H1 (cell line): ENCODE data around the gene HADHA. TPM values are rescaled to one million over a fixed set of nuclear protein-coding genes. Genes with fewer than 3 reads are reported as not detected.

Experiments
- CTCF ChIA-PET: fragments of 300-600 bp; sonication (Branson Sonifier 250); formaldehyde crosslinking; loops from one replicate; lab custom pipeline; 2021; ENCODE audit not compliant: partially characterized antibody; lab: Charles Lee
- POLR2A ChIA-PET: fragments of 300-600 bp; sonication (Branson Sonifier 250); formaldehyde crosslinking; loops from one replicate; lab custom pipeline; 2021; ENCODE audit warnings: inconsistent platforms; ENCODE audit not compliant: partially characterized antibody; lab: Charles Lee
- DNase-seq, 2 experiments: peaks; one replicate each; pipeline versions ENCODE4 v3.0.0 to v3.0.0-alpha.2; 2010 to 2022; ENCODE audit warnings: low spot score in 2 of 2, low read depth in 1 of 2, mixed read lengths in 1 of 2
- FAIRE-seq: peaks from 2 replicates; lab custom pipeline; 2011; peaks lifted over from hg19 to GRCh38; lab: Jason Lieb, UNC
- H2AFZ ChIP-seq: 2 replicates; pipeline ENCODE4 v1.8.1; 2012; ENCODE audit warnings: low read length, inconsistent platforms
- H2AK5ac ChIP-seq: 2 replicates; pipeline ENCODE4 v1.6.1; 2013; ENCODE audit warnings: low read depth, low read length
- H2BK120ac ChIP-seq: replicated peaks from 2 replicates; pipeline ENCODE3; 2013; ENCODE audit warnings: low read depth, low read length, inconsistent platforms
- H2BK12ac ChIP-seq: 2 replicates; pipeline ENCODE4 v1.6.1; 2013; ENCODE audit warnings: low read depth, low read length
- H2BK15ac ChIP-seq: 2 replicates; pipeline ENCODE4 v1.6.1; 2013; ENCODE audit warnings: low read length
- H2BK20ac ChIP-seq: 2 replicates; pipeline ENCODE4 v1.6.1; 2013; ENCODE audit warnings: low read length
- H2BK5ac ChIP-seq: 2 replicates; pipeline ENCODE4 v1.6.1; 2013; ENCODE audit warnings: low read depth, low read length
- H3K14ac ChIP-seq: 2 replicates; pipeline ENCODE4 v1.6.1; 2013; ENCODE audit warnings: inconsistent platforms; ENCODE audit not compliant: insufficient read length
- H3K18ac ChIP-seq: 2 replicates; pipeline ENCODE4 v1.6.1; 2013; ENCODE audit warnings: low read length; ENCODE audit errors: extremely low read depth
- H3K23ac ChIP-seq: 2 replicates; pipeline ENCODE4 v1.6.1; 2013; ENCODE audit warnings: inconsistent platforms; ENCODE audit not compliant: insufficient read length
- H3K23me2 ChIP-seq: 2 replicates; pipeline ENCODE4 v1.6.1; 2013; ENCODE audit warnings: low read depth, low read length
- H3K27ac ChIP-seq: 2 replicates; pipeline ENCODE4 v1.6.1; 2011; ENCODE audit warnings: low read depth, low read length, inconsistent platforms
- H3K27me3 ChIP-seq, 4 experiments: replicated peaks in 1 of 4; 1 replicate in 1 of 4; 2 replicates in 3 of 4; pipeline versions ENCODE4 v1.6.1 to v1.8.1; 2011 to 2013; ENCODE audit warnings: low read length in 3 of 4, mild to moderate bottlenecking in 3 of 4, inconsistent platforms in 2 of 4, mixed read lengths in 2 of 4, moderate library complexity in 1 of 4; ENCODE audit not compliant: control insufficient read depth in 3 of 4, insufficient read depth in 3 of 4; ENCODE audit errors: extremely low read depth in 1 of 4
- H3K36me3 ChIP-seq, 4 experiments: 2 replicates each; pipeline versions ENCODE4 v1.6.1 to v1.8.1; 2011 to 2013; ENCODE audit warnings: mild to moderate bottlenecking in 4 of 4, low read length in 3 of 4, moderate library complexity in 2 of 4, control low read depth in 1 of 4, inconsistent platforms in 1 of 4; ENCODE audit not compliant: insufficient read depth in 4 of 4, control insufficient read depth in 2 of 4
- H3K4ac ChIP-seq: replicated peaks from 2 replicates; pipeline ENCODE3; 2013; ENCODE audit warnings: low read length, low read depth, mixed read lengths, inconsistent platforms; ENCODE audit not compliant: insufficient read length
- H3K4me1 ChIP-seq, 4 experiments: replicated peaks in 1 of 4; 1 replicate in 1 of 4; 2 replicates in 3 of 4; pipeline versions ENCODE4 v1.6.1 to v1.8.1; 2011 to 2013; ENCODE audit warnings: low read length in 3 of 4, inconsistent platforms in 2 of 4, mixed read lengths in 1 of 4; ENCODE audit not compliant: insufficient read depth in 4 of 4, control insufficient read depth in 3 of 4
- H3K4me2 ChIP-seq, 2 experiments: 2 replicates each; pipeline versions ENCODE4 v1.6.1 to v1.8.1; 2011 to 2013; ENCODE audit warnings: low read depth in 2 of 2, low read length in 2 of 2, control low read depth in 1 of 2, inconsistent platforms in 1 of 2, mild to moderate bottlenecking in 1 of 2; ENCODE audit not compliant: insufficient read depth in 1 of 2
- H3K4me3 ChIP-seq, 4 experiments: fragments of 200-600, 300-600 bp in 1 of 4; sonication (generic), shearing (Covaris generic), sonication (Bioruptor Twin) in 1 of 4; 2 replicates each; pipeline versions ENCODE4 v1.5.1 to v1.8.1; 2011 to 2016; ENCODE audit warnings: low read length in 4 of 4, low read depth in 3 of 4, control low read depth in 2 of 4, inconsistent platforms in 2 of 4, mild to moderate bottlenecking in 2 of 4, mixed read lengths in 1 of 4, moderate library complexity in 1 of 4; ENCODE audit not compliant: insufficient read depth in 2 of 4; ENCODE audit errors: extremely low read depth in 1 of 4
- H3K56ac ChIP-seq: replicated peaks from 2 replicates; pipeline ENCODE3; 2013; ENCODE audit warnings: low read depth, mild to moderate bottlenecking, mixed read lengths, low read length, inconsistent platforms; ENCODE audit not compliant: insufficient read length
- H3K79me1 ChIP-seq: 2 replicates; pipeline ENCODE4 v1.6.1; 2013; ENCODE audit warnings: low read depth, low read length, control low read depth
- H3K79me2 ChIP-seq, 2 experiments: 2 replicates each; pipeline versions ENCODE4 v1.6.1 to v1.8.1; 2012 to 2013; ENCODE audit warnings: low read length in 2 of 2, mild to moderate bottlenecking in 2 of 2, inconsistent platforms in 1 of 2; ENCODE audit not compliant: insufficient read depth in 2 of 2, control insufficient read depth in 1 of 2
- H3K9ac ChIP-seq, 4 experiments: replicated peaks in 1 of 4; 1 replicate in 1 of 4; 2 replicates in 3 of 4; pipeline versions ENCODE4 v1.6.1 to v1.8.1; 2011 to 2013; ENCODE audit warnings: low read depth in 3 of 4, low read length in 3 of 4, control low read depth in 2 of 4, mild to moderate bottlenecking in 2 of 4, moderate library complexity in 2 of 4, inconsistent platforms in 1 of 4; ENCODE audit errors: extremely low read depth in 1 of 4
- H3K9me3 ChIP-seq, 2 experiments: 2 replicates each; pipeline versions ENCODE4 v1.6.1 to v1.8.1; 2012 to 2013; ENCODE audit warnings: mild to moderate bottlenecking in 2 of 2, moderate library complexity in 2 of 2, control low read depth in 1 of 2, inconsistent platforms in 1 of 2, low read depth in 1 of 2, low read length in 1 of 2, mixed read lengths in 1 of 2; ENCODE audit not compliant: insufficient read depth in 2 of 2
- H4K20me1 ChIP-seq, 2 experiments: replicated peaks in 1 of 2; 2 replicates each; pipeline versions ENCODE3 to v1.8.1; 2011 to 2013; ENCODE audit warnings: inconsistent platforms in 2 of 2, low read length in 2 of 2, mild to moderate bottlenecking in 1 of 2; ENCODE audit not compliant: insufficient read depth in 2 of 2, control insufficient read depth in 1 of 2
- H4K5ac ChIP-seq: 2 replicates; pipeline ENCODE4 v1.6.1; 2013; ENCODE audit warnings: low read length, low read depth, mixed read lengths, inconsistent platforms; ENCODE audit not compliant: insufficient read length
- H4K8ac ChIP-seq: 2 replicates; pipeline ENCODE4 v1.8.0; 2013; ENCODE audit warnings: mild to moderate bottlenecking, moderate library complexity, low read length, inconsistent platforms; ENCODE audit not compliant: insufficient read depth; ENCODE audit errors: extremely low read depth
- H4K91ac ChIP-seq: replicated peaks from 2 replicates; pipeline ENCODE3; 2013; ENCODE audit warnings: low read length, mixed read lengths, inconsistent platforms; ENCODE audit not compliant: insufficient read length
- BRCA1 ChIP-seq: IDR thresholded peaks from 2 replicates; pipeline ENCODE4 v1.6.1; 2012; ENCODE audit warnings: low read depth, low read length, improper control_type of control experiment
- GABPA ChIP-seq: IDR thresholded peaks from 2 replicates; pipeline ENCODE4 v1.6.1; 2011; ENCODE audit warnings: mild to moderate bottlenecking, low read length, moderate library complexity, borderline replicate concordance; ENCODE audit not compliant: insufficient read depth
- KDM4A ChIP-seq: IDR thresholded peaks from one replicate; pipeline ENCODE4 v1.7.1; 2012; ENCODE audit warnings: low read depth, mild to moderate bottlenecking, moderate library complexity, low read length, inconsistent platforms; ENCODE audit not compliant: severe bottlenecking
- POLR2A ChIP-seq, 2 experiments: IDR thresholded peaks; 1 replicate in 1 of 2; 2 replicates in 1 of 2; pipeline ENCODE4 v1.6.1; 2011; ENCODE audit warnings: low read depth in 2 of 2, low read length in 2 of 2, mild to moderate bottlenecking in 2 of 2; ENCODE audit errors: control extremely low read depth in 1 of 2
- POU5F1 ChIP-seq: IDR thresholded peaks from 2 replicates; pipeline ENCODE4 v1.6.1; 2011; ENCODE audit warnings: low read depth, mild to moderate bottlenecking, low read length, moderate library complexity
- WGBS, 2 experiments: shearing (Covaris generic) in 1 of 2; methylation state at CpG; one replicate each; pipeline versions ENCODE4 v1.1.6 to v1.1.7; 2013 to 2015; ENCODE audit warnings: low lambda C conversion rate in 2 of 2, mixed read lengths in 2 of 2, inconsistent platforms in 1 of 2, low coverage in 1 of 2, missing lambda C conversion rate in 1 of 2; ENCODE audit not compliant: insufficient replicate concordance in 2 of 2, insufficient coverage in 1 of 2, insufficient read length in 1 of 2; ENCODE audit errors: extremely low coverage in 1 of 2, missing lambda C conversion rate in 1 of 2; 5-methylcytosine and 5-hydroxymethylcytosine counted together
- polyA plus RNA-seq, 7 experiments: library from polyadenylated mRNA; depleted of rRNA in 3 of 7; stranded (reverse) in 5 of 7; unstranded in 2 of 7; fragments of >200 nt in 5 of 7; fragments of 200-250 nt in 2 of 7; gene quantifications; 1 replicate in 5 of 7; 2 replicates in 1 of 7; 4 replicates in 1 of 7; pipeline versions ENCODE4 v1.2.1 to v1.2.3, GENCODE V29; 2011 to 2013; ENCODE audit warnings: missing spikeins in 2 of 7, mixed read lengths in 2 of 7
- total RNA-seq: library from RNA; stranded (reverse); fragmentation: NEBNext Ultra II Directional; extraction: Animal tissue kit (Norgen Biotek cat#: 25700); gene quantifications from 2 replicates; pipeline ENCODE4 v1.2.1, GENCODE V29; 2021

Gene HADHA
- total and polyA plus RNA-seq, 2 of the 8 experiments (the other 6 are each of a cell fraction or from before 2014, with no cell fraction given) = 64.6 to 131 TPM

- Histone ChIP-seq H4K5ac (no peak overlapping the region), H2BK5ac (no peak overlapping the region), H3K4me1 (peaks cover 0 to 6% (median under 1%) of the 10 kb centered on the region in 4 experiments; a peak in 3 of 7 replicates), H3K36me3 (no peaks in the 10 kb centered on the region), H3K9me3 (no peaks in the 10 kb centered on the region), H2BK120ac (no peak overlapping the region), H2BK15ac (no peak overlapping the region), H3K18ac (no peak overlapping the region), H3K23me2 (peaks cover 10% of the 10 kb centered on the region), H3K27ac (no peak overlapping the region), H3K79me2 (peaks cover 2 to 81% of the 10 kb centered on the region in 2 experiments; a peak in 3 of 4 replicates), H4K8ac (no peak overlapping the region), H3K27me3 (no peaks in the 10 kb centered on the region), H4K91ac (no peak overlapping the region), H3K4me3 (no peak overlapping the region), H3K4ac (no peak overlapping the region), H2BK20ac (no peak overlapping the region), H3K23ac (no peak overlapping the region), H2AFZ (no peak overlapping the region), H3K79me1 (peaks cover under 1% of the 10 kb centered on the region; the same call in 1 of the 2 replicates), H3K4me2 (no peak overlapping the region; a peak in 1 of 4 replicates), H4K20me1 (peaks cover 0 to 1% of the 10 kb centered on the region in 2 experiments), H3K9ac (no peak overlapping the region; a peak in 1 of 7 replicates), H3K56ac (no peak overlapping the region), H2AK5ac (no peak overlapping the region), H2BK12ac (no peak overlapping the region), H3K14ac (no peak overlapping the region)
- ChIA-PET POLR2A (interaction anchor here (1.0 to 5.1 kb wide), 2 partner anchors 52 to 54 kb away, joined by 3 to 37 read pairs; no protein-coding TSS in a partner anchor), CTCF (interaction anchor here (0.9 to 1.2 kb wide), 7 partner anchors 56 to 446 kb away, joined by 3 to 5 read pairs (median 3); partner anchors contain the start of gene KCNK3)
- DNase-seq (no peak), FAIRE-seq (no peak)
- TF ChIP-seq KDM4A = no peak
- no peak for TF ChIP-seq POLR2A (IDR thresholded peaks at IDR 0.05; ENCODE audit: control extremely low read depth in 1 of 2, low read depth in 2 of 2, low read length in 2 of 2)
- TF ChIP-seq BRCA1 = no peak
- no peak for TF ChIP-seq GABPA
- TF ChIP-seq POU5F1 = no peak
- WGBS, 2 experiments = 94% methylated on average over 9 of the region's 9 CpGs; no CpG with 5 or more reads in 1 of the 2 experiments
These were observed 2.4 kb upstream of the HADHA start for GRCh38 chr2:26246818-26247217.
